ENCODE measurements around the gene RNASET2. TPM values are rescaled to one million over a fixed set of nuclear protein-coding genes. Genes with fewer than 3 reads are reported as not detected.

RNASET2 gene
- polyA plus RNA-seq, 1 experiment, result 28.0 TPM

DNA sequence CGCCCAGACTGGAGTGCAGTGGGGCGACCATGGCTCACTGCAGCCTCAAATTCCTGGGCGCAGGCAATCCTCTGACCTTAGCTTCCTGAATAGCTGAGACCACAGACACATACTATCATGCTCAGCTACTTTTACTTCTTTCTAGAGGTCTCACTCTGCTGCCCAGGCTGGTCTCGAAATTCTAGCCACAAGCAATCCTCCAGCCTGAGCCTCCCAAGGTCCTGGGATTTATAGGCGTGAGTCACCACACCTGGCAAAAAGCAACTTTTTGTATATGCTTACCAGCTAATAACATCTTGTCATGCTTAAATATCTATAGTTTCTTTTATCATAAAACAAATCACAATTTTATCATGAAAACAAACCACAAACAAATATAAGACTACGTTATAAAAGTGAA lies 23.0 kb downstream of the RNASET2 start:
- H3K27me3 ChIP-seq (ENCODE audit: control insufficient read depth, insufficient read depth, low read length), result no peaks in the 10 kb centered on the region
- CTCF ChIA-PET, result interaction anchor here (0.5 kb wide), 1 partner anchor 608 kb away, joined by 4 read pairs; no protein-coding TSS in a partner anchor
- TF ChIP-seq, protein P1, sequence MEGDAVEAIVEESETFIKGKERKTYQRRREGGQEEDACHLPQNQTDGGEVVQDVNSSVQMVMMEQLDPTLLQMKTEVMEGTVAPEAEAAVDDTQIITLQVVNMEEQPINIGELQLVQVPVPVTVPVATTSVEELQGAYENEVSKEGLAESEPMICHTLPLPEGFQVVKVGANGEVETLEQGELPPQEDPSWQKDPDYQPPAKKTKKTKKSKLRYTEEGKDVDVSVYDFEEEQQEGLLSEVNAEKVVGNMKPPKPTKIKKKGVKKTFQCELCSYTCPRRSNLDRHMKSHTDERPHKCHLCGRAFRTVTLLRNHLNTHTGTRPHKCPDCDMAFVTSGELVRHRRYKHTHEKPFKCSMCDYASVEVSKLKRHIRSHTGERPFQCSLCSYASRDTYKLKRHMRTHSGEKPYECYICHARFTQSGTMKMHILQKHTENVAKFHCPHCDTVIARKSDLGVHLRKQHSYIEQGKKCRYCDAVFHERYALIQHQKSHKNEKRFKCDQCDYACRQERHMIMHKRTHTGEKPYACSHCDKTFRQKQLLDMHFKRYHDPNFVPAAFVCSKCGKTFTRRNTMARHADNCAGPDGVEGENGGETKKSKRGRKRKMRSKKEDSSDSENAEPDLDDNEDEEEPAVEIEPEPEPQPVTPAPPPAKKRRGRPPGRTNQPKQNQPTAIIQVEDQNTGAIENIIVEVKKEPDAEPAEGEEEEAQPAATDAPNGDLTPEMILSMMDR (IDR thresholded peaks at IDR 0.05; ENCODE audit: low read depth, low read length), result no peak
- H3K9me3 ChIP-seq (ENCODE audit: control insufficient read depth, insufficient read depth, low read length), result no peaks in the 10 kb centered on the region
- H3K4me3 ChIP-seq (ENCODE audit: low read depth, low read length), result no peak overlapping the region
- POLR2A ChIA-PET, result no interaction called here
- no peak overlapping the region for H3K27ac ChIP-seq (ENCODE audit: low read depth, low read length)
- no peak for DNase-seq (ENCODE audit: low read depth, low spot score)

- ChIA-PET CTCF (no interaction called here), POLR2A (no interaction called here)
- Histone ChIP-seq H3K27ac (ENCODE audit: low read depth, low read length) (no peak overlapping the region), H3K9me3 (ENCODE audit: control insufficient read depth, insufficient read depth, low read length) (no peaks in the 10 kb centered on the region), H3K4me3 (ENCODE audit: low read depth, low read length) (no peak overlapping the region), H3K27me3 (ENCODE audit: control insufficient read depth, insufficient read depth, low read length) (no peaks in the 10 kb centered on the region)
- no peak for DNase-seq (ENCODE audit: low read depth, low spot score)
- TF ChIP-seq, protein P1 (IDR thresholded peaks at IDR 0.05; ENCODE audit: low read depth, low read length), result no peak
Measured at GRCh38 chr6:166932616-166933015, 23.7 kb downstream of the RNASET2 start.

DNA sequence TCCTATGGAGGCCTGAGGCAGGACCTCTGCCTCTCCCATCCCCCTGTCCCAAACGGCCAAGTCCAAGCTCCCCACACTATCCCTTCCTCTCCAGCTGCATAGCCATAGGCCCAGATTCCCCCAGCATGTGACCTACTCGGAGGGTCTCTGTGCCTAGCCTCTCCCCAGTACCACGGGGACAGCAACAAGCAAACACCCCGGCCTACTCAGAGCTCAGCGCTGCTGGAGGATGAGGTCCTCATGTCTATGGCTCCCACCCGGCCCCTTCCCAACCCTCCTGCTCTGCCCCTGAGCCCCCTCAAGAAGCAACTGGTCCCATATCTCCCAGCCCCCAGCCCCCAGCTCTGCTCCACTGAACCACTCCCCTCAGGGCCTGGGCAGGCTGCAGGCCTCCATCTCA lies 24.2 kb downstream of the RNASET2 start:
- Histone ChIP-seq H3K27ac (ENCODE audit: low read depth, low read length) (no peak overlapping the region), H3K4me3 (ENCODE audit: low read depth, low read length) (no peak overlapping the region), H3K27me3 (ENCODE audit: control insufficient read depth, insufficient read depth, low read length) (no peaks in the 10 kb centered on the region), H3K9me3 (ENCODE audit: control insufficient read depth, insufficient read depth, low read length) (no peaks in the 10 kb centered on the region)
- CTCF ChIA-PET, result interaction anchor here (0.7 kb wide), 1 partner anchor 58 kb away, joined by 3 read pairs; no protein-coding TSS in a partner anchor
- DNase-seq (ENCODE audit: low read depth, low spot score), result no peak
- POLR2A ChIA-PET, result no interaction called here
- TF ChIP-seq, protein P1 (IDR thresholded peaks at IDR 0.05; ENCODE audit: low read depth, low read length), result no peak

- Histone ChIP-seq H3K9me3 (ENCODE audit: control insufficient read depth, insufficient read depth, low read length) (no peaks in the 10 kb centered on the region), H3K27ac (ENCODE audit: low read depth, low read length) (no peak overlapping the region), H3K27me3 (ENCODE audit: control insufficient read depth, insufficient read depth, low read length) (no peaks in the 10 kb centered on the region), H3K4me3 (ENCODE audit: low read depth, low read length) (no peak overlapping the region)
- TF ChIP-seq, protein P1 (IDR thresholded peaks at IDR 0.05; ENCODE audit: low read depth, low read length), result no peak
- ChIA-PET POLR2A (no interaction called here), CTCF (interaction anchor here (0.7 kb wide), 1 partner anchor 59 kb away, joined by 3 read pairs; no protein-coding TSS in a partner anchor)
- no peak for DNase-seq (ENCODE audit: low read depth, low spot score)
Measured at GRCh38 chr6:166931426-166931970, 24.9 kb downstream of the RNASET2 start.

DNA sequence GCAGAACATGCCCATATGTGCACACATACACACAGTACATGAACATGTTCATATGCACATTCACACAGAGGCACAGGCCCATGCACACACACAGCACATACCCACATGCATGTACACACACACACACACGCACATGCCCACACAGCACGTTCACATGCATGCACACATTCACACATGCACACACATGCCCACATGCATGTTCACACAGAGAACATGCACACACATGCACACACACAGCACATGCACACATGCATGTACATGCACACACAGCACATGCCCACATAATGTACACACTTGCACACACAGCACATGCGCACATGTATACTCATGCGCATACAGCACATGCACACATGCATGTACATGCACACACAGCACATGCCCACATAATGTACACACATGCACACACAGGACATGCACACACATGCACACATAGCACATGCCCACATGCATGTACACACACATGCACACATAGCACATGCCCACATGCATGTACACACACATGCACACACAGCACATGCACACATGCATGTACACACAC lies 25.9 kb downstream of the RNASET2 start:
- POLR2A ChIA-PET, result no interaction called here

More for the DNA sequence above, 25.9 kb downstream of the RNASET2 start:
- no peaks in the 10 kb centered on the region for H3K27me3 ChIP-seq (ENCODE audit: control insufficient read depth, insufficient read depth, low read length)
- TF ChIP-seq, protein P1 (IDR thresholded peaks at IDR 0.05; ENCODE audit: low read depth, low read length), result no peak
- H3K4me3 ChIP-seq (ENCODE audit: low read depth, low read length), result no peak overlapping the region
- CTCF ChIA-PET, result no interaction called here
- H3K9me3 ChIP-seq (ENCODE audit: control insufficient read depth, insufficient read depth, low read length), result no peaks in the 10 kb centered on the region
- DNase-seq (ENCODE audit: low read depth, low spot score), result no peak
- H3K27ac ChIP-seq (ENCODE audit: low read depth, low read length), result no peak overlapping the region
